SK-N-SH treated with all-trans-retinoic acid at 6 μM for 48 hours (cell line): ENCODE data around the gene SDCCAG8.
A peak's percentile ranks its signal among the peaks of the same experiment; 100 is the strongest.

Source experiments
- ATAC-seq: fragments of 200-7000 bp; cut with Tn5 transposase; 3 replicates; pipeline ENCODE4 v1.9.1; 2020; ENCODE audit warnings: mild to moderate bottlenecking, moderate library complexity
- ARNTL ChIP-seq: fragments of 450-650 bp; formaldehyde crosslinking; IDR thresholded peaks from 2 replicates; pipeline ENCODE4 v1.5.0; 2020; ENCODE audit warnings: low read depth, mild to moderate bottlenecking, moderate library complexity, borderline replicate concordance
- BACH2 ChIP-seq: fragments of 250-450 bp; sonication (Bioruptor Pico); IDR thresholded peaks from 2 replicates; pipeline ENCODE4 v1.9.0; 2021; ENCODE audit warnings: mild to moderate bottlenecking, borderline replicate concordance
- CREB5 ChIP-seq: fragments of 250-450 bp; sonication (Bioruptor Pico); IDR thresholded peaks from 2 replicates; pipeline ENCODE4 v1.5.1; 2020; ENCODE audit warnings: low read depth, mild to moderate bottlenecking, moderate library complexity
- CSDC2 ChIP-seq: fragments of 250-450 bp; sonication (Bioruptor Pico); IDR thresholded peaks from 2 replicates; pipeline ENCODE4 v1.5.0; 2020; ENCODE audit warnings: mild to moderate bottlenecking, moderate library complexity
- CSRNP3 ChIP-seq: fragments of 250-450 bp; sonication (Bioruptor Pico); IDR thresholded peaks from 2 replicates; pipeline ENCODE4 v1.5.1; 2021; ENCODE audit warnings: mild to moderate bottlenecking, moderate library complexity
- ESRRG ChIP-seq: fragments of 250-450 bp; sonication (Bioruptor Pico); IDR thresholded peaks from 2 replicates; pipeline ENCODE4 v1.6.1; 2021; ENCODE audit warnings: mild to moderate bottlenecking
- GLIS3 ChIP-seq: fragments of 250-450 bp; sonication (Bioruptor Pico); IDR thresholded peaks from 2 replicates; pipeline ENCODE4 v1.5.0; 2020; ENCODE audit warnings: mild to moderate bottlenecking, moderate library complexity
- ISL1 ChIP-seq: fragments of 250-450 bp; sonication (Bioruptor Pico); IDR thresholded peaks from 2 replicates; pipeline ENCODE4 v2.1.2; 2022; ENCODE audit warnings: mild to moderate bottlenecking, moderate library complexity
- OSR1 ChIP-seq: fragments of 250-450 bp; sonication (Bioruptor Pico); IDR thresholded peaks from 2 replicates; pipeline ENCODE4 v1.8.0; 2022; ENCODE audit warnings: moderate library complexity, mild to moderate bottlenecking, inconsistent platforms
- PATZ1 ChIP-seq: fragments of 250-450 bp; sonication (Bioruptor Pico); IDR thresholded peaks from 2 replicates; pipeline ENCODE4 v1.8.0; 2020; ENCODE audit warnings: mild to moderate bottlenecking, moderate library complexity, borderline replicate concordance
- POU6F1 ChIP-seq: fragments of 250-450 bp; sonication (Bioruptor Pico); IDR thresholded peaks from 2 replicates; pipeline ENCODE4 v1.8.0; 2021; ENCODE audit warnings: low read depth, mild to moderate bottlenecking, moderate library complexity, borderline replicate concordance
- PPARA ChIP-seq: fragments of 250-450 bp; sonication (Bioruptor Pico); IDR thresholded peaks from 2 replicates; pipeline ENCODE4 v1.5.0; 2020; ENCODE audit warnings: mild to moderate bottlenecking, borderline replicate concordance
- RARB ChIP-seq: fragments of 250-450 bp; sonication (Bioruptor Pico); IDR thresholded peaks from 2 replicates; pipeline ENCODE4 v1.8.0; 2021; ENCODE audit warnings: mild to moderate bottlenecking, moderate library complexity
- TCF4 ChIP-seq: fragments of 250-450 bp; sonication (Bioruptor Pico); IDR thresholded peaks from 2 replicates; pipeline ENCODE4 v1.8.0; 2021; ENCODE audit warnings: mild to moderate bottlenecking, moderate library complexity, borderline replicate concordance
- TSHZ2 ChIP-seq: fragments of 250-450 bp; sonication (Bioruptor Pico); IDR thresholded peaks from 2 replicates; pipeline ENCODE4 v1.5.0; 2020; ENCODE audit warnings: mild to moderate bottlenecking, moderate library complexity
- ZC3H10 ChIP-seq: fragments of 250-450 bp; sonication (Bioruptor Pico); IDR thresholded peaks from 2 replicates; pipeline ENCODE4 v1.5.1; 2021; ENCODE audit warnings: mild to moderate bottlenecking, moderate library complexity
- ZFP3 ChIP-seq: fragments of 250-450 bp; sonication (Bioruptor Pico); IDR thresholded peaks from 2 replicates; pipeline ENCODE4 v1.5.0; 2020; ENCODE audit warnings: mild to moderate bottlenecking, moderate library complexity
- ZFP30 ChIP-seq: fragments of 450-650 bp; formaldehyde crosslinking; IDR thresholded peaks from 2 replicates; pipeline ENCODE4 v1.5.0; 2022; ENCODE audit warnings: mild to moderate bottlenecking, moderate library complexity
- ZNF565 ChIP-seq: fragments of 450-650 bp; formaldehyde crosslinking; conservative IDR thresholded peaks from 2 replicates; pipeline ENCODE4 v1.5.0; 2020; ENCODE audit warnings: low read depth, mild to moderate bottlenecking, moderate library complexity
- ZNF70 ChIP-seq: fragments of 450-650 bp; formaldehyde crosslinking; IDR thresholded peaks from 2 replicates; pipeline ENCODE4 v1.5.0; 2020; ENCODE audit warnings: mild to moderate bottlenecking, moderate library complexity
- ZNF8 ChIP-seq: fragments of 450-650 bp; formaldehyde crosslinking; IDR thresholded peaks from 2 replicates; pipeline ENCODE4 v1.5.0; 2020; ENCODE audit warnings: mild to moderate bottlenecking, moderate library complexity

SDCCAG8 gene

GRCh38 chr1:243465081-243465480 lies 209.2 kb downstream of the SDCCAG8 start:
- TF ChIP-seq TSHZ2 (CRISPR knock-in tag) (no peak), ZNF565 (CRISPR knock-in tag) (no peak), CREB5 (CRISPR knock-in tag) (no peak), BACH2 (CRISPR knock-in tag) (no peak), ZFP3 (CRISPR knock-in tag) (no peak), CSRNP3 (CRISPR knock-in tag) (no peak), ZC3H10 (no peak), TCF4 (CRISPR knock-in tag) (no peak)
- peak; percentile 39 for ATAC-seq

GRCh38 chr1:243465738-243466137 lies 209.9 kb downstream of the SDCCAG8 start:
- ATAC-seq, result no peak
- no peak for TF ChIP-seq ESRRG (CRISPR knock-in tag)
- TF ChIP-seq ZNF8 (CRISPR knock-in tag), result no peak

GRCh38 chr1:243469497-243469896 lies 213.7 kb downstream of the SDCCAG8 start:
- TF ChIP-seq PATZ1 (CRISPR knock-in tag), result no peak
- TF ChIP-seq ARNTL (CRISPR knock-in tag), result no peak
- TF ChIP-seq GLIS3, result no peak
- no peak for TF ChIP-seq ZFP30
- TF ChIP-seq ZNF70 (CRISPR knock-in tag), result no peak
- TF ChIP-seq TCF4 (CRISPR knock-in tag), result no peak
- no peak for TF ChIP-seq POU6F1 (CRISPR knock-in tag)
- no peak for TF ChIP-seq ZNF565 (CRISPR knock-in tag)
- TF ChIP-seq CSRNP3 (CRISPR knock-in tag), result no peak
- TF ChIP-seq ZNF8 (CRISPR knock-in tag), result no peak
- no peak for TF ChIP-seq ZFP3 (CRISPR knock-in tag)
- TF ChIP-seq BACH2 (CRISPR knock-in tag), result no peak
- TF ChIP-seq, all 23 proteins: peak for 0
- no peak for ATAC-seq

GRCh38 chr1:243470502-243470901 lies 214.7 kb downstream of the SDCCAG8 start:
- TF ChIP-seq GLIS3, result no peak
- TF ChIP-seq ZNF8 (CRISPR knock-in tag), result no peak
- no peak for TF ChIP-seq TCF4 (CRISPR knock-in tag)
- TF ChIP-seq ZNF565 (CRISPR knock-in tag), result no peak
- no peak for TF ChIP-seq RARB (CRISPR knock-in tag)
- TF ChIP-seq CSDC2 (CRISPR knock-in tag), result no peak
- TF ChIP-seq ISL1 (CRISPR knock-in tag), result no peak
- TF ChIP-seq POU6F1 (CRISPR knock-in tag), result no peak
- no peak for TF ChIP-seq OSR1 (CRISPR knock-in tag)
- no peak for TF ChIP-seq PPARA (CRISPR knock-in tag)
- no peak for ATAC-seq
